GM18505 (cell line): ENCODE results near the gene SLC35G3.

Source experiments
- ATAC-seq: cut with Tn5 transposase; IDR thresholded peaks from one replicate; pipeline ENCODE4 v1.9.1; 2021; ENCODE audit not compliant: unreplicated experiment
- POLR2A ChIP-seq: IDR thresholded peaks from 4 replicates; pipeline ENCODE4 v1.6.1; 2011; ENCODE audit warnings: borderline replicate concordance; ENCODE audit not compliant: insufficient read depth, insufficient read length; ENCODE audit errors: extremely low read depth

Gene SLC35G3

GRCh38 chr17:35148144-35148543, 46.0 kb downstream of the SLC35G3 start:
- ATAC-seq: no peak
- TF ChIP-seq POLR2A: no peak

GRCh38 chr17:35147375-35147905, 46.8 kb downstream of the SLC35G3 start, which contains the start of gene UNC45B:
TSS of gene UNC45B (plus strand) at chr17:35147817. CDS start at chr17:35148264, 447 bp downstream.
- ATAC-seq: no peak

GRCh38 chr17:35146214-35146833, 47.9 kb downstream of the SLC35G3 start:
- ATAC-seq: no peak
- no peak for TF ChIP-seq POLR2A

More at GRCh38 chr17:35147375-35147905, 46.8 kb downstream of the SLC35G3 start, which contains the start of gene UNC45B:
- no peak for TF ChIP-seq POLR2A

DNA sequence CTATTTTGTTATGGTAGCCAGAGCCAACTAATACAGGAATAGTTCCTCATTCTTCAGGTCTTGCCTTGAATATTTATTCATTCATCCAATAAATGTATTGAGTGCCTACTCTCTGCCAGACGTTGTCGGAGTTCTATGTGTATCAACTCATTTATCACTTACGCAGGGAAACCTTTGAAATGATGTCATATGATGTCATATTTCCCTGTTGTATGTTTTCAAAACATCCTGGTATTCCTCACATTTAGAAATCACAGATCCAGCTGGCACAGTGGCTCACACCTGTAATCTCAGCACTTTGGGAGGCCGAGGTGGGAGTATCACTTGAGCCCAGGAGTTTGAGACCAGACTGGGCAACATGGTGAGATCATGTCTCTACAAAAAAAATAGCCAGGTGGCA, 49.4 kb downstream of the SLC35G3 start:
- ATAC-seq: no peak
- no peak for TF ChIP-seq POLR2A
